SU-DHL-6 (cell line): ENCODE data around the gene RASGRF2.

Experiments
- H2AFZ ChIP-seq: fragments of 200-600 bp; sonication (generic); 2 replicates; pipeline ENCODE4 v1.6.1; 2014; ENCODE audit warnings: low read depth, mild to moderate bottlenecking, moderate library complexity, mixed read lengths, antibody characterized with exemption, low read length; ENCODE audit not compliant: severe bottlenecking
- H3F3A ChIP-seq: fragments of 200-600 bp; shearing (Covaris generic); 2 replicates; pipeline ENCODE4 v1.6.0; 2016; ENCODE audit warnings: antibody characterized with exemption, mild to moderate bottlenecking; ENCODE audit not compliant: insufficient read depth
- H3K27ac ChIP-seq: fragments of 200-600 bp; sonication (generic); 2 replicates; pipeline ENCODE4 v1.5.1; 2016; ENCODE audit warnings: low read depth, mild to moderate bottlenecking, low read length, moderate library complexity, mixed read lengths
- H3K27me3 ChIP-seq: fragments of 200-600 bp; sonication (generic), shearing (Covaris generic); 2 replicates; pipeline ENCODE4 v1.6.0; 2014; ENCODE audit warnings: mild to moderate bottlenecking, low read length
- H3K36me3 ChIP-seq: fragments of 200-600 bp; sonication (generic); 2 replicates; pipeline ENCODE4 v1.6.1; 2014; ENCODE audit warnings: mild to moderate bottlenecking, low read length, mixed read lengths
- H3K4me2 ChIP-seq: fragments of 300-600, 200-600 bp; shearing (Covaris generic), sonication (generic); 2 replicates; pipeline ENCODE4 v1.6.0; 2014; ENCODE audit warnings: low read length, low read depth, mild to moderate bottlenecking; ENCODE audit not compliant: poor library complexity, severe bottlenecking
- H3K4me3 ChIP-seq: fragments of 200-600 bp; sonication (generic); 2 replicates; pipeline ENCODE4 v1.5.1; 2014; ENCODE audit warnings: antibody characterized with exemption, low read length, mild to moderate bottlenecking, mixed read lengths; ENCODE audit not compliant: insufficient read depth, poor library complexity, severe bottlenecking
- H3K79me2 ChIP-seq: fragments of 200-600 bp; sonication (generic); 2 replicates; pipeline ENCODE4 v1.6.1; 2014; ENCODE audit warnings: mild to moderate bottlenecking, low read length, moderate library complexity; ENCODE audit not compliant: insufficient read depth
- H3K9ac ChIP-seq: fragments of 200-600 bp; sonication (generic); 2 replicates; pipeline ENCODE4 v1.7.0; 2014; ENCODE audit warnings: mild to moderate bottlenecking, low read length
- H3K9me2 ChIP-seq: fragments of 200-600 bp; sonication (generic); replicated peaks from 2 replicates; pipeline ENCODE4 v1.6.1; 2014; ENCODE audit warnings: low read length; ENCODE audit not compliant: insufficient read depth
- H3K9me3 ChIP-seq: fragments of 200-600 bp; sonication (generic); 2 replicates; pipeline ENCODE4 v1.6.1; 2014; ENCODE audit warnings: low read length, mixed read lengths; ENCODE audit not compliant: insufficient read depth
- H4K20me1 ChIP-seq: fragments of 200-600 bp; sonication (generic); 2 replicates; pipeline ENCODE4 v1.6.1; 2014; ENCODE audit warnings: low read depth, mild to moderate bottlenecking, antibody characterized with exemption, low read length, moderate library complexity, mixed read lengths
- EZH2phosphoT487 ChIP-seq: fragments of 200-600 bp; sonication (generic), shearing (Covaris generic); conservative IDR thresholded peaks from 2 replicates; pipeline ENCODE4 v1.6.1; 2018; ENCODE audit warnings: mild to moderate bottlenecking, antibody characterized with exemption, low read length, moderate library complexity, mixed read lengths
- TF ChIP-seq, protein P1 (sequence below): fragments of 200-600 bp; sonication (generic); IDR thresholded peaks from one replicate; pipeline ENCODE4 v1.5.1; 2017; ENCODE audit warnings: antibody characterized with exemption, mild to moderate bottlenecking, low read length, moderate library complexity; ENCODE audit not compliant: insufficient read depth, poor library complexity, severe bottlenecking

The RASGRF2 gene

DNA sequence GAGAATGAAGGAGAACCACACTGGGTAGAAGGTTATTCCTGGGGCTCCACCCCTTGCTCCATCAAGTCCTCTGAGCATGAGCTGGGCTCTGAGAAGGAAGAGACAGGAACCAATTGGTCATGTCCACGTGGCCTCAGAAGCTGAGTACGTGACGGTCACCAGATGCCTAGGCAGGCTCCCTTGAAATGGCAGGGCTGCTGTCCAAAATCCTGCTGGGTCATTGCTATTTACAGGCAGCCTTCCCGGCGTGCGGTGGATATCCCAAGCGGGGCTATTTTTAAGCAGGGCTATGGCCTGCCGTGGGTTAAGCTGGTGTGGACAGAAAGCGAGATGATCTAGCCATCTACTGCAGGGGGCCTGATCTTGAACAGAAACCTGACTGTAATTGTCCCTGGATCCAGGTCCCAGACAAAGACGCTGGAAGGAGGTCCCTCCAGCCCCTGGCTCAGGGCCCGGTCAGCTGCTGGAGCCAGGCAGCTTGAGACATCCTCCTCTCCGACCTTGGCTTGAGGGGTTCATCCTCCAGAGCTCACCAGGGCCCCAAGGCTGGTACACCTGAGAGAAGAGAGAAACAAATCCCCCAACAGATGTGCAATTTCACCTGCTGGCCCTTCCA, 272.4 kb downstream of the RASGRF2 start:
- Histone ChIP-seq H3K27me3 (no peaks in the 10 kb centered on the region), H3K4me3 (no peak overlapping the region)

DNA sequence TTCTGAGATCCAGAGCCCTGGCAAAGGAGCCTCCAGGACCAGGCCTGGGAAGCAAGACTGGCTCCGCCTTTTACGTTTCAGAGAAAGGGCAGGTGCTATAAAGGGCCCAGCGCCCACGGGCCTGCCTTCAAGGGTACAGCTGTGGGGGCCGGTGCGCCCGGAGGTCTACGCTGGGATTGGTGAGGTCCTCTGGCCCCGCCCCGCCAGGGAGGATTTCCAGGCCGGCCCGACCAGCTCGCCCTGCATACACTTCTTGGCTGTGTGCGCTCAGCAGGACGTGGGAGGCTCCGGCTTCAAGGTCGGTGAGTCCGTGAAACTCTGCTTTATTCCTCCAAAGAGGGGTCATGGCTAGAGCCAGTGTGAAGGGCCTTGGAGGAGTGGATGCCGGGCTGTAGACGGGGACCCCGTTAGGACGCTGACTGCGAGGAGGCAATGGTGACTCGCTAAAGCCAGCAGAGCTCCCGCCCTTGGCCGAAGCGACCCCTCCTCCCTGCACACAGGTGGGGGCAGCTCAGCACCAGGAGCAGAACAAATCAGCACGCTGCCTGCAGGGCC, 273.0 kb downstream of the RASGRF2 start, which contains the start of gene CKMT2:
TSS of gene CKMT2 (plus strand) at position 243 of the 555 bp plus-strand sequence. CDS start 17,811 bp downstream, outside the sequence.
- Histone ChIP-seq H3K9me2 (no peaks in the 10 kb centered on the region), H3K4me3 (no peak within 1 kb of the TSS), H2AFZ (no peak within 1 kb of the TSS), H4K20me1 (no peaks in the 10 kb centered on the region), H3K27me3 (no peaks in the 10 kb centered on the region), H3K27ac (no peak within 1 kb of the TSS), H3K36me3 (no peaks in the 10 kb centered on the region), H3K9me3 (no peaks in the 10 kb centered on the region), H3K4me2 (no peak within 1 kb of the TSS), H3F3A (no peaks in the 10 kb centered on the region), H3K79me2 (no peaks in the 10 kb centered on the region), H3K9ac (no peak within 1 kb of the TSS)
- no peak for TF ChIP-seq EZH2phosphoT487

More for the DNA sequence above, 272.4 kb downstream of the RASGRF2 start:
- no peaks in the 10 kb centered on the region for H3K9me3 ChIP-seq
- H3K36me3 ChIP-seq = no peaks in the 10 kb centered on the region
- no peak overlapping the region for H3K27ac ChIP-seq
- H3K79me2 ChIP-seq = no peaks in the 10 kb centered on the region
- no peaks in the 10 kb centered on the region for H3K9me2 ChIP-seq
- no peaks in the 10 kb centered on the region for H4K20me1 ChIP-seq
- H3K4me2 ChIP-seq = no peak overlapping the region
- no peak overlapping the region for H2AFZ ChIP-seq
- H3K9ac ChIP-seq = no peak overlapping the region
- H3F3A ChIP-seq = no peaks in the 10 kb centered on the region
- no peak for TF ChIP-seq EZH2phosphoT487

DNA sequence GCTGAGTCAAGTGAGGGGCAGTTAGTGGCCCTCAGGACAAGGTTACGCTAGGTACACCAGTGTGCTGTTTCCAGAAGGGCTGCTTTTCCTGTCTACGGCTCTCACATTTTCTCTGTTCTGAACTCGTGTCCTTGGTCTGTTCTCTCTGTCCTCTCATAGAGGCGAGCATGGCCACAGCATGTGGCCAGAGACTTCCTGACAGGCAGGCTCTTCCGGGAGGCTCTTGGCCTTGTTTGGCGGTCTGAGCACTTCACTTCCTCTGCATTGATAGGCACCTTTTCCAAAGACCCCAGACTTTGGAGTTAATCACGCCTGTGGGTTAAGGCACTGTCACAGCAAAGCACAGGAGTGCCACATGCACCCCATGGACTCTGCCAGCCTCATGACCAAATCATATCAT, 274.1 kb downstream of the RASGRF2 start:
- no peaks in the 10 kb centered on the region for H3K9me2 ChIP-seq

DNA sequence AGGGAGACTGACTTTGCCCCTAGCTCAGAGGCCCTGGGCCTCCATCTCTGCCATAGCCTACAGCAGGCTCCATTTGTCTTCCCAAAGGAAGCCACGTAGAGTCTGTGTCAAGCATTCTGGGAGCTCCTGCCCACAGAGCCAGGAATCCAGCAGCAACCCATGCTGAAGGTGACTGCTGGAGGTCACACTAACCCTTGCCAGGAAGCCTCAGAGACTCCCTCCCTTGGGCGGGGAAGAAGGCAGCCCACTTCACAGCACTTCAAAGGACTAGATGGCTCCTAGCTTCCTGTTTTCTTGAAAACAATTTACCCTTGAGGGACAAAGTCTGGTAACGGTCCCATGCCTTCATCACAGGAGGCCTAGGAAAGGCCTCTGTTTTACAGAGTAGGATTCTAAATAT, 274.6 kb downstream of the RASGRF2 start:
- Histone ChIP-seq H2AFZ (no peak overlapping the region), H3K9me2 (no peaks in the 10 kb centered on the region), H3F3A (no peaks in the 10 kb centered on the region), H3K27me3 (no peaks in the 10 kb centered on the region), H3K4me3 (no peak overlapping the region), H3K27ac (no peak overlapping the region), H3K79me2 (no peaks in the 10 kb centered on the region), H3K9me3 (no peaks in the 10 kb centered on the region), H4K20me1 (no peaks in the 10 kb centered on the region), H3K9ac (no peak overlapping the region), H3K36me3 (no peaks in the 10 kb centered on the region), H3K4me2 (no peak overlapping the region)
- no peak for TF ChIP-seq EZH2phosphoT487
- TF ChIP-seq, protein P1, sequence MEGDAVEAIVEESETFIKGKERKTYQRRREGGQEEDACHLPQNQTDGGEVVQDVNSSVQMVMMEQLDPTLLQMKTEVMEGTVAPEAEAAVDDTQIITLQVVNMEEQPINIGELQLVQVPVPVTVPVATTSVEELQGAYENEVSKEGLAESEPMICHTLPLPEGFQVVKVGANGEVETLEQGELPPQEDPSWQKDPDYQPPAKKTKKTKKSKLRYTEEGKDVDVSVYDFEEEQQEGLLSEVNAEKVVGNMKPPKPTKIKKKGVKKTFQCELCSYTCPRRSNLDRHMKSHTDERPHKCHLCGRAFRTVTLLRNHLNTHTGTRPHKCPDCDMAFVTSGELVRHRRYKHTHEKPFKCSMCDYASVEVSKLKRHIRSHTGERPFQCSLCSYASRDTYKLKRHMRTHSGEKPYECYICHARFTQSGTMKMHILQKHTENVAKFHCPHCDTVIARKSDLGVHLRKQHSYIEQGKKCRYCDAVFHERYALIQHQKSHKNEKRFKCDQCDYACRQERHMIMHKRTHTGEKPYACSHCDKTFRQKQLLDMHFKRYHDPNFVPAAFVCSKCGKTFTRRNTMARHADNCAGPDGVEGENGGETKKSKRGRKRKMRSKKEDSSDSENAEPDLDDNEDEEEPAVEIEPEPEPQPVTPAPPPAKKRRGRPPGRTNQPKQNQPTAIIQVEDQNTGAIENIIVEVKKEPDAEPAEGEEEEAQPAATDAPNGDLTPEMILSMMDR = no peak

More for the DNA sequence above, 274.1 kb downstream of the RASGRF2 start:
- no peak overlapping the region for H3K9ac ChIP-seq
- H3K79me2 ChIP-seq = no peaks in the 10 kb centered on the region
- H3K4me3 ChIP-seq = no peak overlapping the region
- H3F3A ChIP-seq = no peaks in the 10 kb centered on the region
- no peak overlapping the region for H3K4me2 ChIP-seq
- no peak overlapping the region for H2AFZ ChIP-seq
- no peaks in the 10 kb centered on the region for H3K9me3 ChIP-seq
- no peak overlapping the region for H3K27ac ChIP-seq
- no peaks in the 10 kb centered on the region for H3K27me3 ChIP-seq
- no peaks in the 10 kb centered on the region for H3K36me3 ChIP-seq
- TF ChIP-seq, protein P1 = no peak
- no peak for TF ChIP-seq EZH2phosphoT487
- H4K20me1 ChIP-seq = no peaks in the 10 kb centered on the region
